Measurements from ENCODE around the gene SNX3. TPM values are rescaled to one million over a fixed set of nuclear protein-coding genes. Genes with fewer than 3 reads are reported as not detected.
"Not testable (repeated sequence)": the region's sequence is repeated elsewhere in the genome, so short reads cannot be mapped to it uniquely, and the experiment has no call there.

Gene SNX3
- total and polyA plus RNA-seq, 12 donors = 115 to 491 (median 230) TPM

DNA sequence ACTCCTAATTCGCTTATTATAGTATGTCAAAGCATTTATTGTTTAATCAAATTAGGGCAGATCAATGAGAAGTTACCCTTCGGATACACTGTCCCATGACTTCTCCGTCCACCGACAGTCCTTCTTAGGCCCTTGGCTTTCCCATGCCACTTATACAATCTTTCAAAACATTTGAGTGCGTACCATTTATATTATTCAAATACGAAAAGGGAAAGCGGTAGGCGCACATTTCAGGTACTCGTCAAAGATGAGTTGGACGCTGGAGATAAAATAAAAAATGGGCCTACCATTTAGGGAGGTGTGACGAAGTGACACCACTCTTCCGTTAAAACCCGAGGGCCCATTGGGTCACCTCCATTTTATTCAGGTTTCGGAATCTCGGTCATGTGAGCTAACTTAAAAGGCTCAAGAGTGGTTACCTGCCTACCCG is 33.5 kb upstream of the SNX3 start:
- Histone ChIP-seq H3K36me3 (replicated peaks in 1 of 2) (no peaks in the 10 kb centered on the region), H3K9me3 (replicated peaks in 1 of 3) (no peaks in the 10 kb centered on the region), H3K4me1 (replicated peaks in 1 of 2) (peaks cover 0 to 8% of the 10 kb centered on the region in 2 donors), H3K4me3 (peak overlapping the region; percentile 56 to 98 (median 76)), H3K27me3 (no peaks in the 10 kb centered on the region), H3K27ac (peak overlapping the region; percentile 91 to 98 (median 94))
- no peak for DNase-seq
- TF ChIP-seq POLR2A (IDR thresholded peaks at IDR 0.05) = no peak
- TF ChIP-seq, protein P1, sequence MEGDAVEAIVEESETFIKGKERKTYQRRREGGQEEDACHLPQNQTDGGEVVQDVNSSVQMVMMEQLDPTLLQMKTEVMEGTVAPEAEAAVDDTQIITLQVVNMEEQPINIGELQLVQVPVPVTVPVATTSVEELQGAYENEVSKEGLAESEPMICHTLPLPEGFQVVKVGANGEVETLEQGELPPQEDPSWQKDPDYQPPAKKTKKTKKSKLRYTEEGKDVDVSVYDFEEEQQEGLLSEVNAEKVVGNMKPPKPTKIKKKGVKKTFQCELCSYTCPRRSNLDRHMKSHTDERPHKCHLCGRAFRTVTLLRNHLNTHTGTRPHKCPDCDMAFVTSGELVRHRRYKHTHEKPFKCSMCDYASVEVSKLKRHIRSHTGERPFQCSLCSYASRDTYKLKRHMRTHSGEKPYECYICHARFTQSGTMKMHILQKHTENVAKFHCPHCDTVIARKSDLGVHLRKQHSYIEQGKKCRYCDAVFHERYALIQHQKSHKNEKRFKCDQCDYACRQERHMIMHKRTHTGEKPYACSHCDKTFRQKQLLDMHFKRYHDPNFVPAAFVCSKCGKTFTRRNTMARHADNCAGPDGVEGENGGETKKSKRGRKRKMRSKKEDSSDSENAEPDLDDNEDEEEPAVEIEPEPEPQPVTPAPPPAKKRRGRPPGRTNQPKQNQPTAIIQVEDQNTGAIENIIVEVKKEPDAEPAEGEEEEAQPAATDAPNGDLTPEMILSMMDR (IDR thresholded peaks at IDR 0.05) = no peak
- 30 to 34% (median 33%) methylated on average over 16 of the region's 16 CpGs for WGBS, 4 donors
- intact Hi-C loops (cut with DNase I) = no loop called here

DNA sequence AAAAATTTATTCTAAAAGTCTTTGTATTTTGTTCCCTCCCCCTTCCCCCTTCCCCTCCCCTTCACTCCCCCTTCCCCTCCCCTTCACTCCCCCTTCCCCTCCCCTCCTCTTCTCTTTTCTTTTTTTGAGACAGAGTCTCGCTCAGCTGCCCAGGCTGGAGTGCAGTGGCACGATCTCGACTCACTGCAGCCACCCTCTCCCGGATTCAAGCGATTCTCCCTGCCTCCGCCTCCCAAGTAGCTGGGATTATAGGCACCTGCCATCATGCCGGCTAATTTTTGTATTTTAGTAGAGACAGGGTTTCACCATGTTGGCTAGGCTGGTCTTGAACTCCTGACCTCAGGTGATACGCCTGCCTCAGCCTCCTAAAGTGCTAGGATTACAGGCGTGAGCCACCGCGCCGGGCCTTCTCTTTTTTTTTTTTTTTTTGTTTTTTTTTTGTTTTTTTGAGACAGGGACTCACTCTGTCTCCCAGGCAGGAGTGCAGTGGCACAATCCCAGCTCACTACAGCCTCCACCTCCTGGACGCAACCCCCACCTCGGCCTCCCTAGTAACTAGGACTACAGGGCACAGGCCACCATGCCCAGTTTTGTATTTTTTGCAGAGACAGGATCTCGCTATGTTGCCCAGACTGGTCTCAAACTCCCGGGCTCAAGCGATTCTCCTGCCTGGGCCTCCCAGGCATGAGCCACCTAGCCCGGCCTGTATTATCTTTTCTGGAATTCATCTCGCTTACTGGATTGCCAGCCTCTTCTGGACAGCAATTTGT is 32.9 kb upstream of the SNX3 start:
- H3K4me3 ChIP-seq = peak overlapping the region in 1 of 4 donors; percentile 77
- H3K4me1 ChIP-seq (replicated peaks in 1 of 2) = peaks cover 0 to 8% of the 10 kb centered on the region in 2 donors
- peak in 2 of 7 donors; percentile 12 to 28 for DNase-seq
- H3K9me3 ChIP-seq (replicated peaks in 1 of 3) = no peaks in the 10 kb centered on the region
- 88 to 92% (median 91%) methylated on average over 19 of the region's 19 CpGs for WGBS, 4 donors
- no peaks in the 10 kb centered on the region for H3K27me3 ChIP-seq
- no peaks in the 10 kb centered on the region for H3K36me3 ChIP-seq (replicated peaks in 1 of 2)
- peak overlapping the region in 3 of 5 donors; percentile 91 to 96 (median 94) for H3K27ac ChIP-seq
- TF ChIP-seq POLR2A (IDR thresholded peaks at IDR 0.05) = no peak
- TF ChIP-seq, protein P1 (IDR thresholded peaks at IDR 0.05) = no peak
- intact Hi-C loops (cut with DNase I) = no loop called here

DNA sequence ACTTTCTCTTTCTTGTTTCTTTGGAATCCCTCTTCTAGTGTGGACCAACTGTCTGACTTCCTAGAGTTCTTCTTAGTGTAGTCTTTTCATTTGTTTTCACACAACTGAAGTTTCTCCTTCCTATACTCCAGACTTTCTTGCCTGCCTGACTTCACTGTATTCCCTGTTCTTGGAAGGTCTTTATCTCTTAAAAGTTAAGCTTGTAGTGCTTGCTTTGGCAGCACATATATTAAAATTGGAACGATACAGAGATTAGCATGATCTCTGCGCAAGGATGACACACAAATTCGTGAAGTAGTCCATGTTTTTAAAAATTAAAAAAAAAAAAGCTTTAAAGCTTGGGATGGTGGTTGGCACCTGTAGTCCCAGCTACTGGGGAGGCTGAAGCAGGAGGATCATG is 31.7 kb upstream of the SNX3 start:
- H3K27me3 ChIP-seq; DNase-seq; H3K27ac ChIP-seq; H3K36me3 ChIP-seq (replicated peaks in 1 of 2); H3K4me1 ChIP-seq (replicated peaks in 1 of 2); intact Hi-C loops (cut with DNase I); H3K9me3 ChIP-seq (replicated peaks in 1 of 3); H3K4me3 ChIP-seq: not testable (repeated sequence)
- WGBS, 4 donors = 65 to 77% (median 70%) methylated on average over 3 of the region's 3 CpGs

DNA sequence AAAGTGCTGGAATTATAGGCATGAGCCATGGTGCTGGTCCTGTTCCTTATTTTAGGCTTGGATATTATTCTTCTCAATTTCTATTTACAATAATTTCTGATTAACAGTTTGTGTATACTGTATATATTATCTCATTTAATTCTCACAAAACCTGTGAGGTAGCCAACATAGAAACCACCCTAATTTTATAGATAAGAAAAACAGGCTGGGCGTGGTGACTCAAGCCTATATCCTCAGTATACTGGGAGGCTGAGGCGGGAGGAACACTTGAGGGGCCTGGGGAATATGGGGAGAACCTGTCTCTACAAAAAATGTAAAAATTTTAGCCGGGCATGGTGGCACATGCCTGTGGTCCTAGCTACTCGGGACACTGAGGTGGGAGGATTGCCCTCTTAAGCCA is 30.3 kb upstream of the SNX3 start:
- 84 to 92% (median 88%) methylated on average over 4 of the region's 4 CpGs for WGBS, 4 donors
- DNase-seq = no peak
- H3K4me3 ChIP-seq = no peak overlapping the region
- no peak overlapping the region for H3K27ac ChIP-seq
- H3K9me3 ChIP-seq (replicated peaks in 1 of 3) = no peaks in the 10 kb centered on the region
- intact Hi-C loops (cut with DNase I) = no loop called here
- peaks cover 0 to 6% of the 10 kb centered on the region in 2 donors for H3K4me1 ChIP-seq (replicated peaks in 1 of 2)
- H3K36me3 ChIP-seq (replicated peaks in 1 of 2) = no peaks in the 10 kb centered on the region
- TF ChIP-seq, protein P1 (IDR thresholded peaks at IDR 0.05) = no peak
- TF ChIP-seq POLR2A (IDR thresholded peaks at IDR 0.05) = no peak
- no peaks in the 10 kb centered on the region for H3K27me3 ChIP-seq

DNA sequence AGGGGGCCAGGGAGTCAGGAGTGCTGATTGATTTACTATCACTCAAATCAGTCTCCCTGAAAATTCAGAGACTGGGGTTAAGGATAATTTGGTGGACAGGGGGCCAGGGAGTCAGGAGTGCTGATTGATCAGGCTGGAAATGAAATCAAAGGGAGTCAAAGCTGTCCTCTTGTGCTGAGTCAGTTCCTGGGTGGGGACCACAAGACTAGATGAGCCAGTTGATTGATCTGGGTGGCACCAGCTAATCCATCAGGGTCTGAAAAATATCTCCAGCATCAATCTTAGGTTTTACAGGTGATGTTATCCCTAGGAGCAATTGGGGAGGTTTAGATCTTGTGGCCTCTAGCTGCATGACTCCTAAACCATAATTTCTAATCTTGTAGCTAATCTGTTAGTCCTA is 27.9 kb upstream of the SNX3 start:
- no peak overlapping the region for H3K4me3 ChIP-seq
- no peaks in the 10 kb centered on the region for H3K27me3 ChIP-seq
- H3K4me1 ChIP-seq (replicated peaks in 1 of 2) = no peaks in the 10 kb centered on the region
- intact Hi-C loops (cut with DNase I) = no loop called here
- no peaks in the 10 kb centered on the region for H3K9me3 ChIP-seq (replicated peaks in 1 of 3)
- no peak for DNase-seq
- H3K27ac ChIP-seq = no peak overlapping the region
- H3K36me3 ChIP-seq (replicated peaks in 1 of 2) = no peaks in the 10 kb centered on the region
- no peak for TF ChIP-seq POLR2A (IDR thresholded peaks at IDR 0.05)
- TF ChIP-seq, protein P1 (IDR thresholded peaks at IDR 0.05) = no peak

All from adrenal gland (tissue), 12 donors.